GM23248 (cell line): ENCODE results near the gene EFS.

Experiments used
- EZH2 ChIP-seq: fragments of 200-600 bp; sonication (generic); IDR thresholded peaks from 2 replicates; pipeline ENCODE4 v1.6.1; 2018; ENCODE audit warnings: antibody characterized with exemption, mild to moderate bottlenecking; ENCODE audit not compliant: insufficient read depth, poor library complexity, severe bottlenecking
- EZH2phosphoT487 ChIP-seq: fragments of 200-600 bp; sonication (generic); IDR thresholded peaks from 2 replicates; pipeline ENCODE4 v1.6.1; 2018; ENCODE audit warnings: antibody characterized with exemption, moderate library complexity, mild to moderate bottlenecking, low read depth; ENCODE audit not compliant: insufficient read depth

GRCh38 chr14:23365036-23365731, at the start of gene EFS:
- TF ChIP-seq EZH2 = no peak
- TF ChIP-seq EZH2phosphoT487 = no peak
